Activated T-cell treated with anti-CD3 and anti-CD28 coated beads, Interleukin-2, amount 50 U/mL, for 24 hours (primary cell): Measurements from ENCODE around the gene SRGAP2B.
"Not testable (repeated sequence)": the region's sequence is repeated elsewhere in the genome, so short reads cannot be mapped to it uniquely, and the experiment has no call there.

Experiments used
- DNase-seq: peaks from one replicate; pipeline ENCODE4 v3.0.0-alpha.2; 2020
- H3K27ac Mint-ChIP-seq: 2 replicates; pipeline ENCODE4 v1.8.0; 2020; ENCODE audit warnings: mild to moderate bottlenecking, mixed read lengths
- H3K27me3 Mint-ChIP-seq: 2 replicates; pipeline ENCODE4 v1.8.0; 2020; ENCODE audit warnings: mixed read lengths
- H3K36me3 Mint-ChIP-seq: 2 replicates; pipeline ENCODE4 v1.8.0; 2020; ENCODE audit warnings: low read depth, mixed read lengths
- H3K4me1 Mint-ChIP-seq: 2 replicates; pipeline ENCODE4 v1.8.0; 2020; ENCODE audit warnings: low read depth, mixed read lengths
- H3K4me3 Mint-ChIP-seq: 2 replicates; pipeline ENCODE4 v1.8.0; 2020; ENCODE audit warnings: mild to moderate bottlenecking, moderate library complexity, mixed read lengths
- H3K9me3 Mint-ChIP-seq: 2 replicates; pipeline ENCODE4 v1.8.0; 2020; ENCODE audit warnings: mixed read lengths

SRGAP2B gene

GRCh38 chr1:144966488-144966887 lies 128.6 kb downstream of the SRGAP2B start:
- H3K27ac Mint-ChIP-seq, H3K4me3 Mint-ChIP-seq, H3K36me3 Mint-ChIP-seq, H3K4me1 Mint-ChIP-seq, H3K9me3 Mint-ChIP-seq, H3K27me3 Mint-ChIP-seq, DNase-seq: not testable (repeated sequence)

GRCh38 chr1:144964765-144965164 lies 130.4 kb downstream of the SRGAP2B start:
- not testable (repeated sequence) for H3K27me3 Mint-ChIP-seq, DNase-seq, H3K4me3 Mint-ChIP-seq, H3K4me1 Mint-ChIP-seq, H3K9me3 Mint-ChIP-seq, H3K36me3 Mint-ChIP-seq, H3K27ac Mint-ChIP-seq

- not testable (repeated sequence) for H3K27ac Mint-ChIP-seq, DNase-seq, H3K4me3 Mint-ChIP-seq, H3K4me1 Mint-ChIP-seq, H3K27me3 Mint-ChIP-seq, H3K9me3 Mint-ChIP-seq, H3K36me3 Mint-ChIP-seq
These were observed 130.9 kb downstream of the SRGAP2B start for GRCh38 chr1:144964186-144964585.

- H3K36me3 Mint-ChIP-seq, H3K27me3 Mint-ChIP-seq, H3K4me1 Mint-ChIP-seq, DNase-seq, H3K4me3 Mint-ChIP-seq, H3K27ac Mint-ChIP-seq, H3K9me3 Mint-ChIP-seq: not testable (repeated sequence)
These were observed 131.6 kb downstream of the SRGAP2B start for GRCh38 chr1:144963571-144963970.

- not testable (repeated sequence) for H3K9me3 Mint-ChIP-seq, H3K4me1 Mint-ChIP-seq, H3K4me3 Mint-ChIP-seq, DNase-seq, H3K36me3 Mint-ChIP-seq, H3K27ac Mint-ChIP-seq, H3K27me3 Mint-ChIP-seq
These were observed 133.2 kb downstream of the SRGAP2B start for GRCh38 chr1:144961604-144962583.

GRCh38 chr1:144960929-144961488 lies 134.1 kb downstream of the SRGAP2B start:
- DNase-seq, H3K9me3 Mint-ChIP-seq, H3K4me3 Mint-ChIP-seq, H3K36me3 Mint-ChIP-seq, H3K27ac Mint-ChIP-seq, H3K4me1 Mint-ChIP-seq, H3K27me3 Mint-ChIP-seq: not testable (repeated sequence)

- not testable (repeated sequence) for H3K9me3 Mint-ChIP-seq, DNase-seq, H3K27me3 Mint-ChIP-seq, H3K4me3 Mint-ChIP-seq, H3K36me3 Mint-ChIP-seq, H3K27ac Mint-ChIP-seq, H3K4me1 Mint-ChIP-seq
These were observed 146.7 kb downstream of the SRGAP2B start for GRCh38 chr1:144948390-144948789.

GRCh38 chr1:144947495-144947894 lies 147.6 kb downstream of the SRGAP2B start:
- not testable (repeated sequence) for H3K9me3 Mint-ChIP-seq, DNase-seq, H3K36me3 Mint-ChIP-seq, H3K27ac Mint-ChIP-seq, H3K27me3 Mint-ChIP-seq, H3K4me3 Mint-ChIP-seq, H3K4me1 Mint-ChIP-seq

GRCh38 chr1:144946525-144947480 lies 148.3 kb downstream of the SRGAP2B start:
- not testable (repeated sequence) for DNase-seq, H3K36me3 Mint-ChIP-seq, H3K4me1 Mint-ChIP-seq, H3K9me3 Mint-ChIP-seq, H3K4me3 Mint-ChIP-seq, H3K27me3 Mint-ChIP-seq, H3K27ac Mint-ChIP-seq

GRCh38 chr1:144941710-144942109 lies 153.4 kb downstream of the SRGAP2B start:
- not testable (repeated sequence) for H3K9me3 Mint-ChIP-seq, H3K4me3 Mint-ChIP-seq, H3K36me3 Mint-ChIP-seq, H3K27me3 Mint-ChIP-seq, DNase-seq, H3K4me1 Mint-ChIP-seq
- H3K27ac Mint-ChIP-seq = peak overlapping the region; percentile 77

GRCh38 chr1:144940054-144940453 lies 155.1 kb downstream of the SRGAP2B start:
- not testable (repeated sequence) for H3K27me3 Mint-ChIP-seq, DNase-seq, H3K36me3 Mint-ChIP-seq, H3K9me3 Mint-ChIP-seq, H3K4me1 Mint-ChIP-seq, H3K4me3 Mint-ChIP-seq
- H3K27ac Mint-ChIP-seq = peak overlapping the region; percentile 63

- not testable (repeated sequence) for H3K27me3 Mint-ChIP-seq, H3K4me1 Mint-ChIP-seq, H3K36me3 Mint-ChIP-seq, DNase-seq, H3K4me3 Mint-ChIP-seq, H3K27ac Mint-ChIP-seq, H3K9me3 Mint-ChIP-seq
These were observed 156.5 kb downstream of the SRGAP2B start for GRCh38 chr1:144938627-144939026.

GRCh38 chr1:144936186-144936732 lies 158.9 kb downstream of the SRGAP2B start:
- H3K9me3 Mint-ChIP-seq, H3K27me3 Mint-ChIP-seq, H3K27ac Mint-ChIP-seq, H3K4me1 Mint-ChIP-seq, H3K4me3 Mint-ChIP-seq, H3K36me3 Mint-ChIP-seq, DNase-seq: not testable (repeated sequence)

- not testable (repeated sequence) for H3K36me3 Mint-ChIP-seq, H3K4me1 Mint-ChIP-seq, H3K27me3 Mint-ChIP-seq, H3K4me3 Mint-ChIP-seq, DNase-seq, H3K27ac Mint-ChIP-seq, H3K9me3 Mint-ChIP-seq
These were observed 159.8 kb downstream of the SRGAP2B start for GRCh38 chr1:144935310-144935709.
